IMR-90 (cell line): ENCODE measurements around the gene SS18L1. TPM values are rescaled to one million over a fixed set of nuclear protein-coding genes. Genes with fewer than 3 reads are reported as not detected.

ENCODE experiments used
- ATAC-seq: fragments of 200-7000 bp; cut with Tn5 transposase; 2 replicates; pipeline ENCODE4 v1.9.1; 2020; ENCODE audit warnings: low read depth, mild to moderate bottlenecking, moderate library complexity
- BruUV-seq: library from RNA; stranded (reverse); fragments of 400-500 nt; replicated peaks from 2 replicates; lab custom pipeline; 2021; lab: Mats Ljungman, UMichigan
- CTCF ChIA-PET: fragments of 300-600 bp; formaldehyde crosslinking; extraction: SDS; loops from one replicate; lab custom pipeline; 2021; ENCODE audit warnings: antibody characterized with exemption; lab: Yijun Ruan, JAX
- POLR2A ChIA-PET: fragments of 300-600 bp; sonication (Branson Sonifier 250); formaldehyde crosslinking; loops from one replicate; lab custom pipeline; 2022; ENCODE audit warnings: antibody characterized with exemption; ENCODE audit not compliant: unreplicated experiment; lab: Charles Lee
- DNase-seq: peaks from one replicate; pipeline ENCODE4 v3.0.0; 2013
- H2AFZ ChIP-seq: replicated peaks from 2 replicates; pipeline ENCODE3; 2013; ENCODE audit warnings: low read length, mild to moderate bottlenecking; ENCODE audit not compliant: poor library complexity
- H2AK5ac ChIP-seq: 2 replicates; pipeline ENCODE4 v1.6.1; 2013; ENCODE audit warnings: low read depth, low read length, inconsistent platforms
- H2AK9ac ChIP-seq: replicated peaks from 2 replicates; pipeline ENCODE3; 2013; ENCODE audit warnings: mild to moderate bottlenecking, low read depth, low read length, moderate library complexity; ENCODE audit not compliant: poor library complexity
- H2BK120ac ChIP-seq: 2 replicates; pipeline ENCODE4 v1.6.1; 2013; ENCODE audit warnings: low read depth, low read length, inconsistent platforms
- H2BK15ac ChIP-seq: 3 replicates; pipeline ENCODE4 v1.6.1; 2013; ENCODE audit warnings: low read depth, low read length, inconsistent platforms
- H2BK20ac ChIP-seq: 2 replicates; pipeline ENCODE4 v1.6.1; 2013; ENCODE audit warnings: low read depth, mild to moderate bottlenecking, inconsistent platforms, low read length, moderate library complexity
- H2BK5ac ChIP-seq: 2 replicates; pipeline ENCODE4 v1.6.1; 2013; ENCODE audit warnings: mild to moderate bottlenecking, low read depth, low read length, inconsistent platforms; ENCODE audit not compliant: poor library complexity, severe bottlenecking
- H3K14ac ChIP-seq: replicated peaks from 2 replicates; pipeline ENCODE4 v1.6.1; 2013; ENCODE audit warnings: low read depth, low read length, inconsistent platforms
- H3K18ac ChIP-seq: 2 replicates; pipeline ENCODE4 v1.6.1; 2013; ENCODE audit warnings: low read depth, low read length, control low read depth
- H3K23ac ChIP-seq: 2 replicates; pipeline ENCODE4 v1.6.1; 2013; ENCODE audit warnings: low read depth, low read length, inconsistent platforms
- H3K27ac ChIP-seq: 2 replicates; pipeline ENCODE4 v1.5.1; 2013; ENCODE audit warnings: mild to moderate bottlenecking, control low read depth, low read length; ENCODE audit not compliant: insufficient read depth
- H3K27me3 ChIP-seq: 2 replicates; pipeline ENCODE4 v1.6.1; 2013; ENCODE audit warnings: low read length; ENCODE audit not compliant: control insufficient read depth, insufficient read depth
- H3K36me3 ChIP-seq: 2 replicates; pipeline ENCODE4 v1.6.1; 2013; ENCODE audit warnings: low read length, mixed read lengths; ENCODE audit not compliant: control insufficient read depth, insufficient read depth
- H3K4ac ChIP-seq: 2 replicates; pipeline ENCODE4 v1.6.1; 2013; ENCODE audit warnings: low read depth, low read length, inconsistent platforms
- H3K4me1 ChIP-seq: 2 replicates; pipeline ENCODE4 v1.6.1; 2013; ENCODE audit warnings: low read length, mixed read lengths; ENCODE audit not compliant: control insufficient read depth, insufficient read depth
- H3K4me2 ChIP-seq: 2 replicates; pipeline ENCODE4 v1.6.1; 2013; ENCODE audit warnings: low read depth, mild to moderate bottlenecking, control low read depth, low read length, moderate library complexity
- H3K4me3 ChIP-seq: 2 replicates; pipeline ENCODE4 v1.5.1; 2013; ENCODE audit warnings: low read depth, mild to moderate bottlenecking, control low read depth, low read length, moderate library complexity; ENCODE audit not compliant: insufficient read depth
- H3K56ac ChIP-seq: 2 replicates; pipeline ENCODE4 v1.6.1; 2013; ENCODE audit warnings: low read length, inconsistent platforms; ENCODE audit not compliant: insufficient read depth; ENCODE audit errors: extremely low read depth
- H3K79me1 ChIP-seq, 2 experiments: 2 replicates each; pipeline ENCODE4 v1.6.1; 2013; ENCODE audit warnings: low read length in 2 of 2, inconsistent platforms in 1 of 2, low read depth in 1 of 2
- H3K9ac ChIP-seq: 2 replicates; pipeline ENCODE4 v1.6.1; 2013; ENCODE audit warnings: low read depth, low read length, control low read depth
- H3K9me1 ChIP-seq: 2 replicates; pipeline ENCODE4 v1.6.1; 2013; ENCODE audit warnings: low read length, inconsistent platforms; ENCODE audit not compliant: insufficient read depth
- H3K9me3 ChIP-seq: 2 replicates; pipeline ENCODE4 v1.6.1; 2013; ENCODE audit warnings: low read length; ENCODE audit not compliant: control insufficient read depth, insufficient read depth
- H4K20me1 ChIP-seq: 2 replicates; pipeline ENCODE4 v1.6.1; 2013; ENCODE audit warnings: low read length, inconsistent platforms; ENCODE audit not compliant: insufficient read depth
- H4K5ac ChIP-seq: 2 replicates; pipeline ENCODE4 v1.6.1; 2013; ENCODE audit warnings: mild to moderate bottlenecking, low read depth, low read length, control low read depth
- H4K8ac ChIP-seq, 2 experiments: 2 replicates each; pipeline ENCODE4 v1.6.1; 2013; ENCODE audit warnings: low read depth in 2 of 2, low read length in 2 of 2, control low read depth in 1 of 2, inconsistent platforms in 1 of 2
- H4K91ac ChIP-seq: 2 replicates; pipeline ENCODE4 v1.6.1; 2013; ENCODE audit warnings: low read depth, low read length, inconsistent platforms; ENCODE audit not compliant: insufficient read depth
- MAFK ChIP-seq: IDR thresholded peaks from 2 replicates; pipeline ENCODE4 v1.6.1; 2012; ENCODE audit warnings: low read depth, low read length, improper control_type of control experiment
- MAZ ChIP-seq: IDR thresholded peaks from 2 replicates; pipeline ENCODE4 v1.6.1; 2012; ENCODE audit warnings: low read depth, mild to moderate bottlenecking, low read length, improper control_type of control experiment, moderate library complexity, borderline replicate concordance
- SMC3 ChIP-seq: fragments of 150-350 bp; IDR thresholded peaks from 2 replicates; pipeline ENCODE4 v1.6.1; 2016; ENCODE audit warnings: low read depth, mild to moderate bottlenecking, antibody characterized with exemption, low read length, moderate library complexity
- WGBS, 2 experiments: methylation state at CpG; one replicate each; pipeline versions ENCODE4 v1.1.5 to v1.1.7; 2013; ENCODE audit warnings: missing lambda C conversion rate in 2 of 2; ENCODE audit not compliant: insufficient read length in 1 of 2; ENCODE audit errors: extremely low coverage in 2 of 2; 5-methylcytosine and 5-hydroxymethylcytosine counted together
- dilution Hi-C: fragments of 300-500 bp; cut with HindIII; formaldehyde crosslinking; loops from one replicate; pipeline ENCODE4 v1.14.3; 2018; ENCODE audit warnings: low sequenced_read_pairs; ENCODE audit not compliant: unreplicated experiment
- in situ Hi-C: fragments of 300-500 bp; cut with MboI; formaldehyde crosslinking; loops from 3 replicates; pipeline ENCODE4 v1.14.3; 2019; ENCODE audit warnings: low sequenced_read_pairs, inconsistent platforms, mixed read lengths
- intact Hi-C: fragments of 100-400 bp; cut with micrococcal nuclease; formaldehyde crosslinking; loops from 2 replicates; pipeline ENCODE4 v1.10.0; 2022
- polyA plus RNA-seq, 3 experiments: library from polyadenylated mRNA; depleted of rRNA; stranded (reverse); fragments of >200 nt; gene quantifications; 2 replicates each; pipeline ENCODE4 v1.2.3, GENCODE V29; 2012; ENCODE audit warnings: low replicate concordance in 1 of 3
- total RNA-seq: library from RNA; depleted of rRNA; stranded (reverse); fragments of >200 nt; gene quantifications from 2 replicates; pipeline ENCODE4 v1.2.3, GENCODE V29; 2012
- TF ChIP-seq, protein P1 (sequence below): fragments of 150-350 bp; IDR thresholded peaks from 2 replicates; pipeline ENCODE4 v1.6.1; 2016; ENCODE audit warnings: low read depth, mild to moderate bottlenecking, low read length, moderate library complexity, borderline replicate concordance
- TF ChIP-seq, protein P2 (sequence below): fragments of 150-350 bp; IDR thresholded peaks from 2 replicates; pipeline ENCODE4 v1.6.1; 2017; ENCODE audit warnings: mild to moderate bottlenecking, antibody characterized with exemption, low read length, low read depth

Gene SS18L1
- total and polyA plus RNA-seq, 2 of the 4 experiments (the other 2 are of a cell fraction): 8.1 to 12.2 TPM

DNA sequence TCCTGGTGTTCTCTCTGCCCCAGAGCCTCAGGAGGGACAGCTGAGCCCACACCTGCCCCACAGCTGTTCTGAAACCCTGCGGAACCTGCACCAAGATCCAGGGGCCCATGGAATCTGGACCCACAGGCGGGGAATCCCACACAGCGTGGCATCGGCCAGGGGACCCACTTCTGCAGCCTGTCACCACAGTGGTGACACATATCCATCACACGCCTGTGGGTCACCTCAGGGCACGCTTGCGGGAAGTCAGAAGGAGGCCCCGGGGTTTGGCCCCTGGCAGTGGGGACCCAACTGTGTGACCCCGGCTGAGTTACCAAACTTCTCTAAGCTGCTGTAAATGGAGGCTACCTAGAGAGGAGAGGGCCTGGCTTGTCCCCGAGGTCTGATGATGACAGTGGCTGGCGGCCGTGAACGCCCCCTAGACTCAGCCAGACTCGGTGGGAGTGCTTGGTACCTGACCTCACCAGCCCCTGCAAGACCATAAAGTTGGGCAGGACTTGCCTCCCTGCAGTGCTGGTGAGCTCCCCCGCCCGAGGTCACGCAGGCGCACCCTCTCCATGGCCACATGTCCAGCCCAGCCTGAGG lies 78.8 kb downstream of the SS18L1 start (continued):
- TF ChIP-seq, protein P1, sequence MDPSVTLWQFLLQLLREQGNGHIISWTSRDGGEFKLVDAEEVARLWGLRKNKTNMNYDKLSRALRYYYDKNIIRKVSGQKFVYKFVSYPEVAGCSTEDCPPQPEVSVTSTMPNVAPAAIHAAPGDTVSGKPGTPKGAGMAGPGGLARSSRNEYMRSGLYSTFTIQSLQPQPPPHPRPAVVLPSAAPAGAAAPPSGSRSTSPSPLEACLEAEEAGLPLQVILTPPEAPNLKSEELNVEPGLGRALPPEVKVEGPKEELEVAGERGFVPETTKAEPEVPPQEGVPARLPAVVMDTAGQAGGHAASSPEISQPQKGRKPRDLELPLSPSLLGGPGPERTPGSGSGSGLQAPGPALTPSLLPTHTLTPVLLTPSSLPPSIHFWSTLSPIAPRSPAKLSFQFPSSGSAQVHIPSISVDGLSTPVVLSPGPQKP: no peak
- TF ChIP-seq MAFK (no peak), MAZ (no peak)

DNA sequence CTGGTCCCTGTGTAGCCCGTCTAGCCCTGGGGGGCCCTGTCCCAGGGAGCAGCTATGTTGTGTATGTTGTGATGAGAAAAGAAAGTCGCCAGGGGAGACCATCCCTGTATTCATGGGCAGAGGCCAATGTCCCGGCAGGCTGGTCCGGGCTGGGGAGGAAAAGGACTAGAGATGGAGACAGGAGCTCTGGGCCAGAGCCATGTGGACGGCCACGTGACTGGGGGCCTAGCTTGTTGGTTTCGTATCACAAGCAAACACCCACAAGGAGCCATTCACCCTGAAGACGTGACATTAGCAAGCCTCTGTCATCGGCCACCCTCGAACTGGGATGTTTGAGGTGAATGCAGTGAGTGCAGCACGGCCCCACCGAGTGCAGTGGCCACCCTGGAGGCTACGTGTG lies 79.4 kb downstream of the SS18L1 start:
- TF ChIP-seq SMC3: no peak
- TF ChIP-seq, protein P2, sequence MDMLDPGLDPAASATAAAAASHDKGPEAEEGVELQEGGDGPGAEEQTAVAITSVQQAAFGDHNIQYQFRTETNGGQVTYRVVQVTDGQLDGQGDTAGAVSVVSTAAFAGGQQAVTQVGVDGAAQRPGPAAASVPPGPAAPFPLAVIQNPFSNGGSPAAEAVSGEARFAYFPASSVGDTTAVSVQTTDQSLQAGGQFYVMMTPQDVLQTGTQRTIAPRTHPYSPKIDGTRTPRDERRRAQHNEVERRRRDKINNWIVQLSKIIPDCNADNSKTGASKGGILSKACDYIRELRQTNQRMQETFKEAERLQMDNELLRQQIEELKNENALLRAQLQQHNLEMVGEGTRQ: no peak
- no peak for DNase-seq
- Histone ChIP-seq H3K9me3 (no peaks in the 10 kb centered on the region), H2BK15ac (no peak overlapping the region), H3K36me3 (no peaks in the 10 kb centered on the region), H4K91ac (no peak overlapping the region), H3K4me2 (no peak overlapping the region), H3K56ac (no peak overlapping the region), H3K79me1 (no peaks in the 10 kb centered on the region), H3K14ac (no peak overlapping the region), H4K20me1 (peaks cover 12% of the 10 kb centered on the region), H2AFZ (no peak overlapping the region), H3K27ac (no peak overlapping the region), H2BK5ac (no peak overlapping the region), H2BK120ac (no peak overlapping the region), H2AK9ac (no peak overlapping the region), H3K9ac (no peak overlapping the region), H3K4me3 (no peak overlapping the region), H3K4me1 (no peaks in the 10 kb centered on the region), H3K27me3 (peaks cover 90% of the 10 kb centered on the region), H3K18ac (no peak overlapping the region), H3K23ac (no peak overlapping the region), H3K4ac (no peak overlapping the region), H2BK20ac (no peak overlapping the region), H4K5ac (no peak overlapping the region), H3K9me1 (no peaks in the 10 kb centered on the region), H4K8ac (no peak overlapping the region), H2AK5ac (no peak overlapping the region)
- intact Hi-C loops (no loop called here), dilution Hi-C loops (no loop called here), in situ Hi-C loops (no loop called here)
- 60% methylated on average over 2 of the region's 13 CpGs; no CpG with 5 or more reads in 1 of the 2 experiments for WGBS, 2 experiments
- no TSS peak for BruUV-seq
- no peak for ATAC-seq
- ChIA-PET POLR2A (no interaction called here), CTCF (no interaction called here)
